ENCODE data around the gene DEGS2. TPM values are rescaled to one million over a fixed set of nuclear protein-coding genes. Genes with fewer than 3 reads are reported as not detected.
"Not testable (repeated sequence)": the region's sequence is repeated elsewhere in the genome, so short reads cannot be mapped to it uniquely, and the experiment has no call there.

Gene DEGS2
- polyA plus RNA-seq, 3 donors, result 4.3 to 7.9 (median 7.7) TPM

DNA sequence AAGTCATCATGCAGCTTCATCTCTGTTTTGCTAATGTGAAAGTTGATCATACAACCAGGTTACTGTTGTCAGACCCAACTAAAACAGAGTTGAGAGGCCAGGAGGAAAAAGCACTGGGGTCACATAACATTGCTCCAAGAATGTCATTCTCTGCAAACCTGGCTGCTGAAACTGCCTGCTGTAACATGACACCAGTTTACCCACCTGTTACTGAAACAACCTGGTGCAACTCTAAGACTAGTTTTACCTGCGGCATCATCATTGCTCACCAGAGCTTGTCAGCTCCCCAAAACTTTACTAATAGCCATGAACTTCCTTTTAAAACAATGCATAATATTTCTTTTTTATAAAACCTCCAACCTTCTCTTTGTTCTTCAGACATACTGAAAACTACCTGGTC lies 30.7 kb upstream of the DEGS2 start:
- no peak for DNase-seq (ENCODE audit: extremely low read depth in 1 of 11, low read depth in 9 of 11, low spot score in 4 of 11)

DNA sequence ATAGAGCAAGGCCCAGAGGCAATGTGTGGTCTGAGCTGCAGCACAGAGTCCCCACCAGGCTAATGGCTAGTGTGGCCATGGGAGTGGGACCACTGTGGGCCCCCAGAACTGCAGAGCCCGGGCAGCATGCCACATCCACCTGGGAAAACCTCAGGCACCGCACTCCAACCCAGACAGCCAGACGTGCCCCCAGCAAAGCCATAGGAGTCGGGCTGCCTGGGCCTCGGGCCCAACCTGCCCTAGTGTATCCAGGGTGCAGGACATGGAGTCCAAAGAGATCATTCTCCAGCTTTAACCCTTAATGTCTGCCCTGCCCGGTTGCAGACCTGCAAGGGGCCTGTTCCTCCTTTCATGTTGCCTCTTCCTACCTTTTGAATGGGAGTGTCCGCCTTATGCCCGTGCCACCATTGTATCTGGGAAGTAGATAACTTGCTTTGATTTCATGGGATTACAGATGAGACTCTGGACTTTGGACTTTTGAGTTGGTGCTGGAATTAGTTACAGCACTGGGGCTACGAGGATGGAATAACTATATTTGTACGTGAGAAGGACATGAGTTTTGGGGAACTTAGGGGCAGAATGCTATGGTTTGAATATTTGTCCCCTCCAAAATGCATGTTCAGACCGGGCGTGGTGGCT lies 29.1 kb upstream of the DEGS2 start:
- no peak for DNase-seq (ENCODE audit: extremely low read depth in 1 of 11, low read depth in 9 of 11, low spot score in 4 of 11)

DNA sequence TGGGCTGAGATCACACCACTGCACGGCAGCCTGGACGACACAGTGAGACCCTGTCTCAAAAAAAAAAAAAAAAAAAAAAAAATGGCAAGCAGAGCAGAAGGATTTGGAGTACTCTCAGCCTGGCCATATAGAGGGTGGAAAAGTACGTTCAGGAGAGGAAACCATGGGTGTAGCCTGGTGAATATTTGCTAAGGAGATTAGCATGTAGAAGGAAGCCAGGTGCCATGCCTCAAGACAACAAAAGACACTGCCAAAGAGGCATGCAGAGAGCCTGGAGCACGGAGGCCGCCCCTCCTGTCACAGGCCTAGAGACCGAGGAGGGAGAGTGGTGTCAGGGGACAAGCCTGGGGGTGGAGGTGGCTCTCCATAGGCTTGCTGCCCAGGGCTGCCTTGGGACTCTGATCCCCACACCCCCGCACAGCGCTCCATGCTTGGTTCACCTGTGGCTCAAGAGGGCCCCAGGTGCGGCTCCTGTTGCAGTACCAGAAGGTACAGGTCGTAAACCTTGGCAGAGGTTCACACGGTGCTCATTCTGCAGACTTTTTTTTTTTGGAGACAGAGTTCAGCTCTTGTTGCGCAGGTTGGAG lies 27.9 kb upstream of the DEGS2 start:
- DNase-seq (ENCODE audit: extremely low read depth in 1 of 11, low read depth in 9 of 11, low spot score in 4 of 11), result no peak

DNA sequence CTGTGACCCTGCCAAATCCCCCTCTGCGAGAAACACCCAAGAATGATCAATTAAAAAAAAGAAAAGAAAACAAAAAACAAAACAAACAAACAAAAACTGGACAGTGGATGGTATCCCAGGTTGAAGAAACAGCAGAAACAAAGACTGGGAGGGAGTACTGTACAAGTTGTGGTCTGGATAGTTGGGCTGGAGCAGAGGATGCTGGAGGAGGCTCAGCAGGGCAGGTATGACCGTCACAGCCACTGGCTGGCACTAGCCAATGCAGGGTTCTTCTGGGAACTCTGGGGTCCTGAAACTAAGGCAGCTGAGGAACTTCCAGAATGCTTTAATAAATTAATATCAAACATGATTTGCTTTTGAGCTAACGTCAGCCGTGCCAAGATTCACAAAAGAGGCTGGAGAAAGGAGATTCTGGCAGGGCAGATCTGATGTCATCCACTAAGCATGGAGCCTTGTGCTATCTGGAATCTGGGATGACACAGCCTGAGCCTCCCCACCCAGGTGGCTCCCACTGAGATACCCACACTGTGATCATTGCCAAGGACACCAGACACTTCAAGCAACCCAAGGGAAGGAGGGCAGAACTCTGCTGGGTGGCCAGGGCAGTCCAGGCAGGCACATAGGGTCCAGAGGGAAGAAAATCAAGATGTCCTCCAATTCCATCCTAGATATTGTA lies 22.6 kb upstream of the DEGS2 start:
- DNase-seq (ENCODE audit: extremely low read depth in 1 of 11, low read depth in 9 of 11, low spot score in 4 of 11), result not testable (repeated sequence)

DNA sequence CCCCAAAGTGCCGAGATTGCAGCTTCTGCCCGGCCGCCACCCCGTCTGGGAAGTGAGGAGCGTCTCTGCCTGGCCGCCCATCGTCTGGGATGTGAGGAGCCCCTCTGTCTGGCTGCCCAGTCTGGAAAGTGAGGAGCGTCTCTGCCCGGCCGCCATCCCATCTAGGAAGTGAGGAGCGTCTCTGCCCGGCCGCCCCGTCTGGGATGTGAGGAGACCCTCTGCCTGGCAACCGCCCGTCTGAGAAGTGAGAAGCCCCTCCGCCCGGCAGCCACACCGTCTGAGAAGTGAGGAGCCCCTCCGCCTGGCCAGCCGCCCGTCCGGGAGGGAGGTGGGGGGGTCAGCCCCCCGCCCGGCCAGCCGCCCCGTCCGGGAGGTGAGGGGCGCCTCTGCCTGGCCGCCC lies 21.2 kb upstream of the DEGS2 start:
- not testable (repeated sequence) for DNase-seq (ENCODE audit: extremely low read depth in 1 of 11, low read depth in 9 of 11, low spot score in 4 of 11)

DNA sequence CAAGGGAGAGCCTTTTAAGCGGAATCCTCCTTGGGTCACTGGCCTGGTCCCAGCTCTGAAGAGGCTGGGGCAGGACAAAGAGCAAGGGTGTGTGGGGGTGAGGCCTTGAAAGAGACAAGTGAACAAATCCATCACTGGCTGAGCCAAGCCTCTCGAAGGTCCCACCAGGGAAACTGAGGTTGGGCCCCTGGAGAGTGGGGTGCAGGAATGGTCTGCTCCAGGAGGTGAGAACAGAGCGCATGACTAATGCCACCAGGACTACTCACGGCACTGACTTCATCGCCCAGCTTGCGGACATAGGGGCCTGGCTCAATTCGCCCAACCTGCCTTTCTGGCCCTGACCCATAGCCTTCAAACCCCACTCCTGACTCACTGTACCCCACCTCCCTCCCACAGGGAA lies 19.2 kb upstream of the DEGS2 start:
- DNase-seq (ENCODE audit: extremely low read depth in 1 of 11, low read depth in 9 of 11, low spot score in 4 of 11), result no peak

DNA sequence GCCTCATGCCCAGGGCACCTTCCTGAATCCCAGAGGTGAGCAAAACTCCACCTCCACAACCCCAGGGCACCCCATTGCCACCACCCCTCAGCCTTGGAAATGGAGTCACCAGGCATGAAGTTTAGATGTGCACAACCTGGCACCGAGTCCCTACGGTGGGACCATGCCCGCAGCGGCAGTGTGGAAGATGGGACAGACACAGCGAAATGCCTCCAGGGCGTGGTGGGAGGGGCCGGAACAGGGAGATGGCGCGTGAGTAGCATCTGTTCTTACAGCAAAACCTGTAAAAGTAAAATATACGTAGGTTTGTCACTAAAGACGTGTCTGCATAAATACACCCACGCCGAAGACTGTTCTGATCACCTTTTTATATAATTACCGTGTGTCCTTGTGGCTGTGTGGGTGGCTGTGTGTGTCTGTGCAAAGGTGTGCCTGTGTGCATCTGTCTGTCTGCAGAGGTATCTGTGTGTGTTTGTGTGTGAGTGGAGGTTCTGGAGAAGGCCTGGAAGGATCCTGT lies 17.4 kb upstream of the DEGS2 start:
- no peak for DNase-seq (ENCODE audit: extremely low read depth in 1 of 11, low read depth in 9 of 11, low spot score in 4 of 11)

DNA sequence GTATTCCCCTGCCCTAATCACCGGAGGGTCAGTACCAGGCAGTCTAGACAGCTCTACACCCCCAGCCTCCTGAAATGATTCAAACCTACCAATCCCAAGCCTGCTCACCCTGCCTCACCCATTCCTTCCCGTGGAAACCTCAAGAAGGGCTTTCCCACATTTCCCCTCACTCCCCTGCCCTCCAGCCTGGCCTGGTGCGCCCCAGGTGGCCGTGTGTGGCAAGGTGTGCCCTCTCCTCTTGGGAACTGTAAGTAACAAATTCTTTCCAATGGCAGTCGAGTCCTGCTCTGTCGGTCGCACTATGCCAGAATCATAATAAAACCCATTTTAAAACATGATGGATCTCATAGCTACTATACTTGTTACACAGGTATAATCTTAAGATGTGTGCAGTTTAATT lies 13.9 kb upstream of the DEGS2 start:
- no peak for DNase-seq (ENCODE audit: extremely low read depth in 1 of 11, low read depth in 9 of 11, low spot score in 4 of 11)

DNA sequence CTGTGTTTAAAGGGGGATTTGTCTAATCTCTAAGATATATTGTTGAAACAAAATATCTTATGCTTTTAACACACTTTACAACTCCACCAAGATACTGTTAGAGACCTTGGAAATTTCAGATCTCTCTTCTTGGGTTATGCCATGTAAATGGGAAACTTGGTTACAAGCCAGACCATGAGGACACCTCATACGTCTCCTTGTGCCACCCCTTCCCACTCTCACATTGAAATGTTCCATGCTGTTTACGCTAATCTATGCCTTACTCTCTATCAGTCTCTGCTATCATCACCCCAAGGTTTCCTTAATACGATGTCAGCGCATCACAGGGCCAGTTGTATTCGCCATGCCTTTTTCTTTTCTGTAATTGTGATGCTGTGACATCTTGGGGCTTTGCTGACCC lies 13.4 kb upstream of the DEGS2 start:
- no peak for DNase-seq (ENCODE audit: extremely low read depth in 1 of 11, low read depth in 9 of 11, low spot score in 4 of 11)

DNA sequence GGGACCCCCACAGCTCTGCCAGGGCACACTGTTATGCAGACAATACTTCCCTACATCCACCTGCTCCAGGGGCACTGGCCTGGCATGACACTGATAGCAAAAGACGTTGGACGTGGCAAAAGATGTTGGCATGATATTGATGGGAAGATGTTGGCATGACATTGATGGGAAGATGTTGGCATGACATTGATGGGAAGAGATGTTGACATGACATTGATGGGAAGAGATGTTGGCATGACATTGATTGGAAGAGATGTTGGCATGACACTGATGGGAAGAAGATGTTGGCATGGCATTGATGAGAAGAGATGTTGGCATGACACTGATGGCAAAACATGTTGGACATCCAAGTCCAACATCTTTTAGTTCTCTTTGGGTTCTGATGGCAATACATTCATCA lies 11.4 kb upstream of the DEGS2 start:
- no peak for DNase-seq (ENCODE audit: extremely low read depth in 1 of 11, low read depth in 9 of 11, low spot score in 4 of 11)

DNA sequence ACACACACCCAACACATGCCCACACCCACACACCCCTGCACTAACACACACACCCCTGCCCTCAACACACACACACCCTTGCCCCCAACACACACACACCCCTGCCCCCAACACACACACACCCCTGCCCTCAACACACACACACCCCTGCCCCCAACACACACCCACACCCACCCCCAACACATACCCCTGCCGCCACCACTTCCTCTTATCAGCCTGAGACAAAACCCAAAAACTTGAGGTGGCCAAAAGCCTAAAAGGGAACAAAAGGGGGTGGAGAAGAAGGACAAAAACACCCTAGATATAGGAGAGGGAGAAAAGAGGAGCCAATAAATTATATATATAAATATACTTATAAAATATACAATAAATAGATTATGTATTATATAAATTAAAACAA lies 9.1 kb upstream of the DEGS2 start:
- DNase-seq (ENCODE audit: extremely low read depth in 1 of 11, low read depth in 9 of 11, low spot score in 4 of 11), result no peak

DNA sequence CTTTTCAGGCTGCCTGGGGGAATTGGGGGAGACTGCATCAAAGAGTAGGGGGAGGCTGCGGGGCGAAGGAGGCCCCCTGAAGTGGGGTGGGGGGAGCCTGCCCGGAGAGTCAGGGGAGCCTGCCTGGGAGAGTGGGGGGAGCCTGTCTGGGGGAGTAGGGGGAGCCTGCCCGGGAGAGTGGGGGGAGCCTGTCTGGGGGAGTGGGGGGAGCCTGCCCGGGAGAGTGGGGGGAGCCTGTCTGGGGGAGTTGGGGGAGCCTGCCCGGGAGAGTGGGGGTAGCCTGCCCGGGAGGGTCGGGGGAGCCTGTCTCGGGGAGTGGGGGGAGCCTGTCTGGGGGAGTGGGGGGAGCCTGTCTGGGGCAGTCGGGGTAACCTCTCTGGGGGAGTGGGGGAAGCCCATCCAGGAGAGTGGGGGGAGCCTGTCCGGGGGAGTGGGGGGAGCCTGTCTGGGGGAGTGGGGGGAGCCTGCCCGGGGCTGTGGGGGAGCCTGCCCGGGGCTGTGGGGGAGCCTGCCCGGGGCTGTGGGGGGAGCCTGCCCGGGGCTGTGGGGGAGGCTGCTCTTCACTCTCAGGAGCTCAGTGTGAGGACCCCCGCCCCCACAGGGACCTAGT lies 6.5 kb upstream of the DEGS2 start:
- no peak for DNase-seq (ENCODE audit: extremely low read depth in 1 of 11, low read depth in 9 of 11, low spot score in 4 of 11)

DNA sequence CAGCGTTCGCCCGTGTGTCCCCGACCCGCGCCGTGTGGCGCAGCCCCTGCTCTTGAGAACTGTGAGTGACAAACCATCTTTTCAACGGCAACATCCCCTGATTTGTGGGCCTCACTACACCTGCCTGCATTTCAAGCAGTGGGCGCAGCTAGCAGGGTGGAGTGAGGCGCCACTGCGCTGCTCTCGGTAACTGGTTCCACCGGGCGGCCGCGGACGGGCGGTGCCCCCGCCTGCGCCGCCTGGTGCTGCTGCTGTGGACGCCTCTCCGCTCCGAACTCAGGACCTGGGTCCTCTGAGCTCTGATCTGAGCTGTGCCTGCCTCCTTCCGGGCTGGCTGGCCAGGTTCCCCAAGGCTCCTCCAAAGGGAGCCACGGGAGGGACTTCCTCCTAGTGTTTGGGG lies 5.9 kb upstream of the DEGS2 start:
- no peak for DNase-seq (ENCODE audit: extremely low read depth in 1 of 11, low read depth in 9 of 11, low spot score in 4 of 11)

DNA sequence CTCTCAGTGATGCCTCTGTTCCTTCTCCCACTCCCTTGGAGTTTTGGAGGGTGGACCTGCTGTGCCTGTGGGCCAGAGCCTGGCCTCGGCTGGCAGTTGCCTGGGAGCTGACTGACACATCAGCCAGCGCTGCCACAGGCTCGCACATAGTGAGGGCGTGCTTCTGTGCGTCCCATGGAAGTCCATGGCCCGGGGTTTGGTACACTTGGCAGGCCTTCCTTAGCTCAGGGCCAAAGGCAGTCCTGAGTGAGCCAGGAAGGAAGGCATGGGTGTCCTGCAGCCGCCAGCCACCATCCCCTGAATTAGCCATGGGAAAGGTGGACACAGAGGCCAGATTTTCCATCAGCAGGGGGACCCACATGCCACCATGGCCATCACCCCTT lies 1.1 kb upstream of the DEGS2 start:
- DNase-seq (ENCODE audit: extremely low read depth in 1 of 11, low read depth in 9 of 11, low spot score in 4 of 11), result no peak

DNA sequence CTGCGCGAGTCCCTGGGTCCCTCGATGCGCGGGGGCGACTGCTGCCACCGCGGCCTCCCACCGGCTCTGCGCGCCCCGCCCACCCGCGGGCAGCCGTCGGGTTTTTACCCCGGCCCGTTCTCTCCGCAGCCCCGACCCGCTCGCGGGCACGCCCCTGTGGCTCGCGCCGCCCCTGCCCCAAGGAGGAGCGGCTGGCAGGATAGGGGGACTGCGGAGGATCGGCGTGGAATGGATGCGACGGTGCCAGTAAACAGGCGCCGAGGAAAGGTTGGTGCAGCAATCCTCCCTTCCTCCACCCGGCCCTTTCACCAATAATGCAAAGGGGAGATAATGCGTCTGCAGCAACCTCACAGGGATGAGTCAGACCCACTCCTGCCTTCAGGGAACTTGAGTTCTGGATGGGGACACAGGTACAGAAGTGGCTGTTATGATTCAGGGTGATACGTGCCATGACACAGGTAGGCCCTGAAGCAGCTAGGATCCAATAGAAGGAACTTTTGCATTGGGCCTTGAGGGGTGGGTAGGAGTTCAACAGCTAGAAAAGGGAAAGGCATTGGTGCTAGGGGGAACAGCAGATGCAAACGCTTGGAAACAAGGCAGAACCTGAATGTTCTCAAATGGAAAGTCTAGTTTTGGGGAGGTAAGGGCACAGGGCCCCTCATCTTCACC lies 554 bp upstream of the DEGS2 start:
- no peak for DNase-seq (ENCODE audit: extremely low read depth in 1 of 11, low read depth in 9 of 11, low spot score in 4 of 11)

DNA sequence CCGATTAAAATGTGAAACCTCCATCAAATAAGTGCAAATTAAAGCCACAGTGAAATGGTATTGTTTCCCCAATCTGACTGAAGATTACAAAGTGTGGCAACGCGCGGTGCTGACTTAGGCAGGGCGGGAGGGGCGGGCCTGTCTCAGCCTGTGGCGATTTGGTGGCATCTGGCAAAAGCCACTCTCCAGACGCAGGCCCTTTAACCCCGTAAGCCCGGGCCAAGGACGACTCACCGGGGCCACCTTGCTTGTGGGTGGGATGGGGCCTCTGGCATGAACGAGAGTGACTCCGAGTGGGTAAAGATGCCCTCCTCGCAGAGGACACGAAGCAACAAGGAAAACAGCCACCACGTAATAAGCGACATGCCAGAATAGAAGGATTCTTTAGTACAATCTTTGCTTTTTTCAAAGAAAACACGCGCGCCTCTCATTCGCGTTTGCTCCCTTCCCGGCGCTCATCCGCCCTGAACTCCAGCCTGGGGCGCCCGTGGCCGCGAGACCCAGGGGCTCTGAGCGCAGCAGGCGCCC lies 815 bp downstream of the DEGS2 start:
- DNase-seq (ENCODE audit: extremely low read depth in 1 of 11, low read depth in 9 of 11, low spot score in 4 of 11), result no peak

DNA sequence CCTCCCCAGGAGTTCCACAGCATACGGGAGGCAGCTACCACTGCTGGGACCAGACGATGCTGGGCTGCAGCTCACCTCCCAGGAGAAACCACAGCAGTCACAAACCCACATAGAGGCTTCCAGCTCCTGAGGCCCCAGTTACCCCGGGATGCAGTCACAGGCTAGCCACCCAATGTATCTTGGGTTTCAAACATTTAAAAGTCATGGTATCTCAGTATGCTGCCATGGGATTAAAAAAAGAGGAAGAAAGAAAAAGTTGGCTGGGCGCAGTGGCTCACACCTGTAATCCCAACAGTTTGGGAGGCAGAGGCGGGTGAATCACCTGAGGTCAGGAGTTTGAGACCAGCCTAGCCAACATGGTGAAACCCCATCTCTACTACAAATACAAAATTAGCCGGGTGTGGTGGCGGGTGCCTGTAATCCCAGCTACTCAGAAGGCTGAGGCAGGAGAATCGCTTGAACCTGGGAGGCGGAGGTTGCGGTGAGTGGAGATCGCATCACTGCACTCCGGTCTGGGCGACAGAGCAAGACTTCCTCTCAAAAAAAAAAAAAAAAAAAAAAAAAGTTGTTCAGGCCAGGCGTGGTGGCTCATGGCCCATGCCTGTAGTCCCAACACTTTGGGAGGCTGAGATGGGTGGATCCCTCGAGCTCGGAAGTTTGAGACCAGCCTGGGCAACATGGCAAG lies 1.8 kb downstream of the DEGS2 start:
- not testable (repeated sequence) for DNase-seq (ENCODE audit: extremely low read depth in 1 of 11, low read depth in 9 of 11, low spot score in 4 of 11)

DNA sequence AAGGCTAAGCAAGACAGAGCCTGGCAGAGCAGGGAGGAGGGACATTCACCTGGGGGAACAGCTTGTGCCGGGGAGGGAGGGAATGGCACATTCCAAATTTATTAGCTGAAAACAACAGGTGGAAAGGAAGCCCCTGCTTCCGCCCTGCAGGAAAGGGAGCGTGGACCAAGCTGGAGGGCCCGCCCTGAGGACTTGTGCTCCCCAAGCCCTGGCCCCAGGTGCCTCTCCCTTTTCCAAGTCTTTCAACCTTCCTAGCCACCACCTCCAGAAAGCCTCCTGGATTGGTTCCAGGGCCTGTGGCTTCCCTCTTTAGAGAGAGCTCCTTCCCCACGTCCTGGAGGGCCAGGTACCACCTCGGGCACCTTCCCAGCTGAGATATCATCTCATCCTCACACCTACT lies 2.7 kb downstream of the DEGS2 start:
- no peak for DNase-seq (ENCODE audit: extremely low read depth in 1 of 11, low read depth in 9 of 11, low spot score in 4 of 11)

Measured in renal cortex interstitium (tissue), 11 donors.